Neural cell (in vitro differentiated cells): ENCODE measurements around the gene TJP1.

Experiments
- CTCF ChIP-seq: fragments of 450-650 bp; IDR thresholded peaks from 2 replicates; pipeline ENCODE4 v1.5.1; 2014; ENCODE audit warnings: antibody characterized with exemption, mild to moderate bottlenecking, moderate library complexity; ENCODE audit not compliant: poor library complexity, severe bottlenecking
- EZH2 ChIP-seq: fragments of 200-600, 300-800 bp; shearing (Covaris generic), sonication (generic); IDR thresholded peaks from 2 replicates; pipeline ENCODE4 v1.6.1; 2014; ENCODE audit warnings: antibody characterized with exemption, low read length, borderline replicate concordance, mild to moderate bottlenecking; ENCODE audit not compliant: insufficient read depth, poor library complexity, severe bottlenecking
- POLR2AphosphoS5 ChIP-seq: IDR thresholded peaks from 2 replicates; pipeline ENCODE4 v1.6.1; 2012
- RAD21 ChIP-seq: fragments of 450-650 bp; conservative IDR thresholded peaks from 2 replicates; pipeline ENCODE4 v1.6.1; 2014; ENCODE audit warnings: antibody characterized with exemption, mild to moderate bottlenecking, moderate library complexity
- REST ChIP-seq: IDR thresholded peaks from 2 replicates; pipeline ENCODE4 v1.6.1; 2012; ENCODE audit warnings: borderline replicate concordance
- TAF1 ChIP-seq: IDR thresholded peaks from 2 replicates; pipeline ENCODE4 v1.6.1; 2012; ENCODE audit warnings: low read depth

GRCh38 chr15:29681946-29682345 lies 140.3 kb downstream of the TJP1 start:
- no peak for TF ChIP-seq CTCF
- no peak for TF ChIP-seq POLR2AphosphoS5
- TF ChIP-seq TAF1, result no peak
- TF ChIP-seq EZH2, result no peak
- no peak for TF ChIP-seq RAD21
- no peak for TF ChIP-seq REST
